GM21529 (cell line): ENCODE measurements around the gene SPOCK3.

ENCODE experiments used
- ATAC-seq: cut with Tn5 transposase; IDR thresholded peaks from one replicate; pipeline ENCODE4 v1.9.1; 2021; ENCODE audit not compliant: unreplicated experiment

SPOCK3 gene

DNA sequence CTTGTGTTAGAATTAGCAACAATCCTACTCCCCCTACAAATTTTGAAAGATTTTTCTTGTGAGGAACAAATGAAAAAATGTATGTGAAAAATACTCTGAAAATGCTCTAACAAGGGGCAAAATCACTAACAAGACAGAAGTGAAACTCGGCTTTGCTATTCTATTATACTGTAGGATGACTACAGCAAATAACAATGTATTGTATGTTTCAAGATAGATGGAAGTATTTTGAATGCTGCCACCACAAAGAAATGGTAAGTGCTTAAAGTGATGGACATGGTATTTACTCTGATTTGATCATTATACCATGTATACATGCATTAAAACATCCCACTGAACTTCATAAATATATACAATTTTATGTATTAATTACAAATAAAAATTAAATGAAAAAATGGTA lies 192.8 kb downstream of the SPOCK3 start:
- ATAC-seq = no peak

- no peak for ATAC-seq
Observed at GRCh38 chr4:167035390-167035789, 198.9 kb downstream of the SPOCK3 start.

- no peak for ATAC-seq
Observed at GRCh38 chr4:167034983-167035382, 199.3 kb downstream of the SPOCK3 start.

DNA sequence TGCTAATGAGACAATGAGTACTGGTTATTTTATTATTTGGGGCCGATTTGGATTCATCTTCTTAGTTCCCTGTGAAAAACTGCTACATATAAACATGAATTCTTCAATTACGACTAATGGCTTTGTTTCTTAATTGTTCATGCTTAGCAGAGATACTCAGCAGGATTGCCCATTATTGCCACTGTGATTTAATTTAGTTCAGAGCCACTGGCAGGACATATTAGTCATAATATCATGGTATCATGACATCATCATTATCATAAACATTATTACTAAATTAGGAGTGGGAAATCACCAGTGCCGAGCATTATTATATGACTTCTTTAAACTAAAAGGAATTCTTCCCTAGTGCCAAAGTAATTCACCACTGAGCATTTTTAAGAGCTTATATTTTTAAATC lies 201.4 kb downstream of the SPOCK3 start:
- ATAC-seq = no peak

DNA sequence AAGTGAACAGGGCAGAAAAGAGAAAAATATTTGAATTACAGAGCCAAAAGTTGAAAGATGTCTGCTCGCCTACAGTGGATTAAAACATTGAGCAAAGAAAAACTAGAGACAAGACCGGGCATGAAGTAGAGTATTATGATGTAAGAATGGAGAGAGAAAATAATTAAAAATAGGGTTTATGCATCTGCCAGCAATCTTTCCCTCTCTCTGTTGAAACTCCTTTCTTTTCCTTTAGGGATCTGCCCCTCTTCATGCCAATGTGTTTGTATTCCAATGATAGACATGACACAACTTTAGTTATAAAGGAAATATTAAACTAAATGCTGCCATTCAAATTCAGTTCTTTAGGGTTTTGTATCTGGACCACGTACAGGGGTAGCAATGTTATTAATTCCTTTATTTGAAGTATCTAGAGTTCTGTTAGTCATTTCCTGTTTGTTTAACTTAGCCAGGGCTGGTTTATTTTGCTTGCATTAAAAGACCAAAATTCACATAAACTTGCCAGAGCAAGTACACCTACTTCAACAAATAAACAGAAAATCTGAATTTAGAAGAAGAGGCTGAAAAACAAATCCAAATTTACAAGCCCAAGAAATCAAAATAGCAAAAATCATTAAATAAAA lies 202.6 kb downstream of the SPOCK3 start:
- ATAC-seq = no peak

- ATAC-seq = no peak
Observed at GRCh38 chr4:167028976-167029375, 205.3 kb downstream of the SPOCK3 start.

DNA sequence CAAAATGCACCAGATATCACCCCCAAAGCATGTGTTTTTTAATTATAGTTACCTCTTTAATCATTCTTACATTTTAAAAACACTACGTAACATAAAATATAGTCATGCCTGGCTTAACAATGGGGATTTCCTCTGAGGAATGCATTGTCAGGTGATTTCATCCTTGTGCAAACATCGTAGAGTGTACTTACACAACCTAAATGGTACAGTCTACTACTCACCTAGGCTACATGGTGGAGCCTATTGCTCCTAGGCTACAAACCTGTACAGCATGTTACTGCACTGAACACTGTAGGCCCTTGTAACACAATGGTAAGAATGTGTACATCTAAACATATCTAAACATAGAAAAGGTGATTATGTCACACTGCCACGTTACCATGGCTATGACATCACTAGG lies 208.6 kb downstream of the SPOCK3 start:
- no peak for ATAC-seq

DNA sequence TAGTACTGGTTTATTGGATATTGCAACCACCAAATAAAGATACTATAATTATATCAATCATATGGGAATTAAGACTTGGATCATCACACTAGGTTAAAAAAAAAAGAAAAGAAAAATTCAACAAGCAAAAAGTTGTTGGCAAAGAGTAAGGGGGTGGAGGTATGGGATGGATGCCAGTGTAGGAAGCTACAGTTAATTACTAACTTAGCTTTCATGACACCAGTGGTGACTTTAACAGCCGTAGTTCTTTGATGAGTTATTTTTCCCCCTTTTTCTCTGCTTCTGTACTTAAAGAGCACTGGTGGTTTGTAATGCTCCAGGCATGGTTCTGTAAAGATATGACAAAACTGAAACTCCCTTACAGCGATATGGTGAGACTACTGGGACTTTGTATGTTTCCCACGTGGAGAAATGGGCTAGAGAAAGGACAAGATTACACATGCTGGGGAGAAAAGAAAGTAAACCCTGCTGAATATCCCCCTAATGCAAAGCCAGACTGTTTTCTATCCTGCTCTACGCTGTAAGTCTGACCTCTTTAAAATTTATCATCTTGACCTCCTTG lies 210.8 kb downstream of the SPOCK3 start:
- ATAC-seq = no peak

- ATAC-seq = peak; percentile 72
Observed at GRCh38 chr4:167021545-167022155, 212.6 kb downstream of the SPOCK3 start.

GRCh38 chr4:167020410-167020809 lies 213.9 kb downstream of the SPOCK3 start:
- no peak for ATAC-seq

DNA sequence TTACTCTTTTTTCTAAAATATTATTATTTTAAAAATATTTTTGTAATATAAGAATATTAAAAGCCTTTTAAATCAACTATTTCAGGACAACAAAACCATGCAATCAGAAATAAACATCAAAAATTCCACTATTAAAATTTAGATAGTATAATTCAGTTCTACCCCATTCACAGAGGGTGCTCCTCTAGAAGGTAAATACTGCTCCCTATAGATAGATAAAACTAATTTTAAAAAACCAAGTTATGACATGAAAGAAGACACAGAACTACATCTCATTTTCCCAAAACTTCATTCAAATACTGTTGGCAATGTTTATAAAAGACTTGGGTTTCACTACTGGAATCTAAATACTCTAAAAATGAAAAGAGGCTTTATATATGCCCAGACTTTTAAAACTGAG lies 219.3 kb downstream of the SPOCK3 start:
- ATAC-seq = no peak

DNA sequence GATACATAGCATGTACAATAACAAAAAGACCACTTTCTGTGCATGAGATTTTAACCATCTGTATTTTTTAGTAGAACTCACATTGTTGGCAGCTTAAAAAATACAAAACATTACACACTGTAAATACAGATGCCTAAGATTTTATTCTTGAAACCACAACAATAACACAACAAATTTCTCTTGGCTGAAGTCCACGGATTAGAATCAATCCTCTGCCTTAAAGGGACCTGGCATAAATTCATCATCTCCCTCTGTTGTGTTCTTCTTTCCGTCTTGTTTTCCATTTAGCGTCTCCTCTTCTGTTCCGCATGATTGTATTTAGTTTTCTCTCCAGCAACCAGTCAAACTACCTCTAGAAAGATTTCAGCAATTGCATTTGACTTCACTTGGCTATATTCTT lies 231.0 kb downstream of the SPOCK3 start:
- ATAC-seq = no peak

DNA sequence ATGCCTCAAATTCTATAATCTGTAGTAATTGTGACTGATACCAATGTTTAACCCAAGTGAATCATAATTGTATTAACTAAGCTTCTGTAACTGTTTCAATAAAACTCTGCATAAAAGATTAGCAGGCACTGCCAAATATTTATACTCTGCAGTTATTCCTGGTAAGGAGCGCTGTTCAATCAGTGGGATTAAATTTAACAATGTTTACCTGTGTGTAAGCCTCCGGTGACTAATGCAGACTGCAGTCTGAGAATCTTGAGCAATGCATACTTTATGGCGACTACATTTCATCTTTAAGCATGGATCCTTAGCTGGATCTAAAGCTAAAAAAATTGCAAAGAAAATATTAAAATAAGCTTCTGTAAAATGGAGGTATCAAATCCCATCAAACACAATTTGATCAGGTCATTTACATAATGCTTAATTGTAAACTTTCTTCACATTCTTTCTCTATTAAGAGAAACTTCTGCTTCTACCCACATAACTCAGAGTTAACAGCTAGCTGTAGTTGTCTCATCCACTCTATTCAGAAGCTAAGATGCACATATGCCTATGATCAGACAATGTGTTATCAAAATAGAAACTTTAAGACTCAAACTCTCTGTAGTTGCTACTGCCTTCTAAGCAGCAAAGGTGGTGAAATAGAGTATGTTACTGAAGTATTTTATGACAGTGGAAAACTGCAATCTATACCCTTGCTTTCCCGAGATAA lies 234.0 kb downstream of the SPOCK3 start:
- ATAC-seq = no peak

- ATAC-seq = no peak
Observed at GRCh38 chr4:166996216-166996615, 238.1 kb downstream of the SPOCK3 start.

- ATAC-seq = no peak
Observed at GRCh38 chr4:166994686-166995085, 239.6 kb downstream of the SPOCK3 start.

DNA sequence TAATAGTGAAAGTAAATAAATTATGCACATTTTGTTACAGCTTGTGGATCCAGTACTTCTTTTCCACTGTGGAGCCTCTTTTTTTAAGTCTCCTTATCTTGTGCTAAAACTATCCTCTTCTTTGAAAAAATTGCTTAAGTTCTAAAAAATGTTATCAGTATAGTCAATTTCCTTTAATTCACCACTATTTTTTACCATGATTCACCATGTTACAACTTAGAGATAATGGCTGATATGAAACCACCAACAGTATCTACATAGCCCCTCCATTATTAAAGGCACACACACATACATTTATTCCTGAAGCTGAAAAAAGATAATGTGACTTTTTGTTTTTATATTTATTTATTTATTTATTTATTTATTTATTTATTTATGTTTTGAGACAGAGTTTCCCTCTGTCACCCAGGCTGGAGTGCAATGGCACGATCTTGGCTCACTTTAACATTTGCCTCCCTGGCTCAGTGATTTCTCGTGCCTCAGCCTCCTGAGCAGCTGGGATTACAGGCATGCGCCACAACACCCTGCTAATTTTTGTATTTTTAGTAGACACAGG lies 243.2 kb downstream of the SPOCK3 start:
- no peak for ATAC-seq

GRCh38 chr4:166989886-166990285 lies 244.4 kb downstream of the SPOCK3 start:
- ATAC-seq = no peak

DNA sequence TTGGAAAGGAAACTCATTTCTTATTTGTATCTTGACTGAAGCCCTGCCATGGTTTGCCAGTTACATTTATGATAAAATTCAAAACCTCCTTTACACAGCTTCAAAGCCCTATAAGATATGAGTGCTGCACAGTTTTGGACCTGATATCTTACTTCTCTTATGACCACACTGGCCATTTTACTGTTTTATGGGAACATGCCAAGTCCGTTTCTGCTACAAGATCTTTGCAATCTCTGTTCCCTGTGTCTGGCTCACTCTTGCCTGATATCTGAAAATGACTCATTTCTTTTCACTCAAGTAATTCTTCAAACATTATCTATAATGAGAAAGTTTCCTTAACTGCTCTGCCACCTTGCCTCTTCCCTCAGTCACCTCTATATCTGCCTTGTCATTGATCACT lies 247.3 kb downstream of the SPOCK3 start:
- no peak for ATAC-seq

GRCh38 chr4:166981847-166982246 lies 252.4 kb downstream of the SPOCK3 start:
- ATAC-seq = no peak

DNA sequence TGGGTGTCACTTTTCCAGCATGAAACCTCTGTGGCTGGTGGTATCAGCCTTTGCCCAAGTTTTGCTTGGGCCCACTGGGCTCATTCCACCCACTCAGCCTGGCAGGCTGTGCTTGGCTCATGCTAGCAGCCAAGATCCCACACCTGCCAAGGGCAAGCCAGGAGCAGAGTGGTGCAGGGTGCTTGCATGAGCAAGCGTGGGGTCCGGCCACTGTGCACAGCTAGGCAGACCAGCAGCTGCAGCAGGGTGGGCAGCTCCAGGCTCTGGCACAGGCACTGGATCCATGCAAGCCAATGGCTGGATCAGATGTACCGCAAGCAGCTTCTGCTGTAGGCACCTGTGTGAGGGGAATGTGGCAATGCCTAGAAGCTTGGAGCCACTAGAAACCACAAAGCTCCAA lies 253.9 kb downstream of the SPOCK3 start:
- no peak for ATAC-seq

- no peak for ATAC-seq
Observed at GRCh38 chr4:166977596-166977995, 256.7 kb downstream of the SPOCK3 start.

DNA sequence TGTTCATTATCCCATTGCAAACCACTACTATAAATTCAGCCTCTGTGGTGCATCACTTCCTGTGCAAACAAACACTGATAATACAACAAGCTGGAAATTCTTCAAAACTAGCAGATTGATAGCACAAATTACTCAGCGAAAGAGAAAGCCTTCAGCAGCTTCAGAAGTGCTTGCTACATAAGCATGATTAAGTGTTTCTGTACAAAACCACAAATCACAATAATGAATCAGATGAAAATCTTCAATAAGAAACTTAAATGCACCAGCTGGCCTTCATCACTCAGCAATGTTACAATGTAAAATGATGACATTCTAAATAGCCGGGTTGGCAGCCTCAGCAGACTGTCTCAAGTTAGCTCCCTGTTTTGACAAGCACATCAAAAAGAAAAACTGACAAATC lies 262.2 kb downstream of the SPOCK3 start:
- ATAC-seq = no peak
